DMS53 treated with DMSO at 0.1 percent for 48 hours (cell line): ENCODE results near the gene ALPK1.
"Not testable (repeated sequence)": the region's sequence is repeated elsewhere in the genome, so short reads cannot be mapped to it uniquely, and the experiment has no call there.

Experiments
- DNase-seq: peaks from one replicate; lab custom pipeline; 2025; ENCODE audit not compliant: unreplicated experiment; lab: John Stamatoyannopoulos, UW

ALPK1 gene

DNA sequence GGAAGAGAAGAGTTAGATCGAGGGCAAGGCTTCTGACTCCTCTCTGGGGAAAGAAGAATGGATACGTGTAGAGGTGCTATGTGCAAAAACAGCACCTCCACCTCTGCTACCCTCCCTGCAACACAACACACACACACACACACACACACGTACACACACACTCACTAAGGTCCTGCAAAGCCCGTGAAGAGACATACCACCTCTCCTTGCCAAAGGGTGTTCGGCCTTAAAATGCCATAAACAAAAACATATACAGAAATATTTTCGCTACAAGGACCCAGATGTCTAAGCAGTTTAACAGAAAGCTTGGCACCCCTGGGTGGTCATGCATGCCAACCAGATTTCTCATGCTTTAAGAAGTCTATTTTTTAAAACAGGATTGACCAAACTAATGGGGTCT, 13.0 kb upstream of the ALPK1 start:
- no peak for DNase-seq

DNA sequence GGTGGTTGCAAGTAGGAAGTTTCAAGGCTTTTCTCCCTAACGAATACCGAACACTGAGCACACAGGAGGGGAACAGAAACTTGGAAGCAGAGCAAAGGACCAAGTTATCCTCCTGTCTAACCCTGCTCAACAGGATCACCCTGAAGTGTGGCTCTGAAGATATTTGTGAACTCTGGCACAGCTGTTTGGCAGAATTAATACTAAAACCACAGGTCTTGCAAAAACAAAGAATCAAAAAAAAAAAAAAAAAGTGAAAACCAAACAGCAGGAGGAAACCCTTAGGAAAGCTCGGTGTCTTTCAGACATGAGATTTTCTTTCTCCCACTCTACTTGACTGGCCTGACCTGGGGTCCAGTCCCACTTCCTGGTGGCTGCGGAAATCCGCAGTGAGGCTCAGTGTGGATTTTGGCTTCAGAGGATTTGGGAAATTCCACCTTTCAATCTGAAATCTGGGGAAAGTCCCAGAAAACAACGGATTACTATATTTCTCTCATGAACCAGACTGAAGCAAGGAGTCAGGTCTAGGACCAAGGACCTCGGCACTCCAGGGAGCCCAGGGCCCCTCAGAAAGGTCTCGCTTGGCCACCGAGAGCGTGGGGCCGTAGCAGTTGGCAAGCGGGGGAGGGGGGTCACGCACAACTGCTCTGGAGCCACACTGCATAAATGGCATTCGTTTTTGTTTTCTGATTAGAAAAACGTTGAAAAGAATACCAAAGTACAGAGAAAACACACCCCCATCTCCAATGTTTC, 12.3 kb upstream of the ALPK1 start:
- no peak for DNase-seq

DNA sequence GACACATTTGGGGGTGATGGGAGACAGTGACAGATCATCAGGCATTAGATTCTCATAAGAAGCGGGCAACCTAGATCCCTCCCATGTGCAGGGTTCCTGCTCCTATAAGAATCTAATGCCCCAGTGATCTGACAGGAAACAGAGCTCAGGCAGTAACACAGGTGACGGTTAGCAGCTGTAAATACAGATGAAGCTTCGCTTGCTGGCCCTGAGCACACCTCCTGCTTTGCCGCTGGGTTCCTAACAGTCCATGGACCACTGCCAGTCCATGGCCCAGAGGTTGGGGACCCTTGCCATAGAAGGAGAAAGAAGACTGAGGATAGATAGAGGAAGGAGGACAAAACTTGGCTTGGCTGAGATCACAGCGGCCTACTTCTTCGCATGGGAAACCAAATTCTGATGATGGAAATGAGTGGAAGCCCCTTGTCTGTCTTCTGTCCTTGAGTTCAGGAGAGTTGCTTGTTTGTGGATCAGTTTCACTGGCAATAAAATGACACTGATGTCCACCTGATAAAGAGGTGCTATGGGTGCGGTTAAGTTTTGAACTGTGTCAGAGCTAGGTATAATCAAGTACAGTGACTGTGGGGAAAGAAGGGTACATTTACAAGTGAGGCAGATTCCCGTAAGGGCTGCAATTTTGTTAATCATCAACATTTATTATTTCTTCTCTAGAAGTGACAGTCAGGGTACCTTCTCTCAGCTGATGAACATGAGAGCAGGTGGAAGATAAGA, 9.7 kb upstream of the ALPK1 start:
- no peak for DNase-seq

DNA sequence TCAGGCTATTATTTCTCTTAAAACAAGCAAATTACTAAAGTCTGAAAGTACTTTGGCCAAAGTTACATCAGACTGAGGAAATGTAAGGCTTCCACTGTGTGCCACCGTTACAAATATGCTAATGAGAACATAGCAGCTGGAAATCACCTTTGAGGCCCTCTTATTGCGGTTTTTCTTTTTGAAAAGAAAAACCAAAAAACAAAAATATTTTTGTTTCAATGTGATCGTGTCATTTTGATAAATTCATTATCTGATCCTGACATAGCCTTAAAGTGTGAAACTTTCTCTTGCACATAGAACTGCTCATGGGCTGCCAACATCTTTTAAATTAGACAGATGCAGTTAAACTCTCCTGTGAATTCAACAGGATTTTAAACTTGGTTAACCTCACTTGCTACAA, 8.7 kb upstream of the ALPK1 start:
- no peak for DNase-seq

DNA sequence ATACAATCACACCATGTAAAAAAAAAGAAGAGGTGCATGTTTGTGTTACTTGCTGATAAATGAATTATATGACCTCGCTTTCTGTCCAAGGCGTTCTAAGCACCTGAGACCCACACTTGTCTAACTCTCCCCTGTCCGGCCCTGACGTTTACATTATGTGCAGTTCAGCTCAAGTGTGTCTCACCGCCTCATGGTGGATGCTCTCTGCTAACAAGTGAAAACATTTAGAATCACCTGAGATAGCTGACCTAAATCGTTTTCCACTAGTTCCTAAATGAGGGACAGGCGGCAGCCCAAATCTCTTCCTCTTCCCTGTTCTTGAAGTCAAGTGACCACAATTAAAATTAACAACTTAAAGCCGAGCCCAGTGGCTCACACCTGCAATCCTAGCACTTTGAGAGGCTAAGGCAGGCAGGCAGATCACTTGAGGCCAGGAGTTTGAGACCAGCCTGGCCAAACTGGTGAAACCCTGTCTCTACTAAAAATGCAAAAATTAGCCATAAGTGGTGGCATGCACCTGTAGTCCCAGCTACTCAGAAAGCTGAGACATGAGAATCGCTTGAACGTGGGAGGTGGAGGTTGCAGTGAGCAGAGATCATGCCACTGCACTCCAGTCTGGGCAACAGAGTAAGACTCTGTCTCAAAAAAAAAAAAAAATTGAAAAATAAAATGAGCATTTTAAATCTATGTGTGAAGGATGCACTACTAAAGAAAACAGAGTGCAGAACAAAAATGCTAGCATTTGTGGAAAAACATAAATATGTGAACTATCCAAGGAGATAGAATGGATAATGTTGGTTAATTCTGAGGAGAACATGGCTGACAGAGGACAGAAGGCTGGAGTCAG, 7.5 kb upstream of the ALPK1 start:
- DNase-seq = no peak

DNA sequence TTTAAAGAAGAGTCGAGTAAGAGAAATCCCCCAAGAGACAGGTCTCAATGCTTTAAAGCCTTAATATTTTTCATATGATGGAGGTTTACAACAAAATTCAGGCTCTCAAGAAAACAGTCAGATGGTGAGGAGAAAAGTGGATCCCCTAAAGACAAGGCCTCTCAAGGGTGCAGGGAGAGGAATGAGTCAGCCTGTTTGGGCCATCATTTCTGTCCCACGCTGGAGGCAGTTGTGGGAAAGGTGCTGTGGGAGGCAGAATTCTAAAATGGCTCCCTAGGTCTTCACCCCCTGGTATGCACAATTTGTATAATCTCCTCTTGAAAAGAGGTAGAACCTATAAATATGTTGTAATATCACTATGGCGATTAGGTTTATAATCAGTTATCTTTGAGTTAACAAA, 6.8 kb upstream of the ALPK1 start:
- DNase-seq = no peak

DNA sequence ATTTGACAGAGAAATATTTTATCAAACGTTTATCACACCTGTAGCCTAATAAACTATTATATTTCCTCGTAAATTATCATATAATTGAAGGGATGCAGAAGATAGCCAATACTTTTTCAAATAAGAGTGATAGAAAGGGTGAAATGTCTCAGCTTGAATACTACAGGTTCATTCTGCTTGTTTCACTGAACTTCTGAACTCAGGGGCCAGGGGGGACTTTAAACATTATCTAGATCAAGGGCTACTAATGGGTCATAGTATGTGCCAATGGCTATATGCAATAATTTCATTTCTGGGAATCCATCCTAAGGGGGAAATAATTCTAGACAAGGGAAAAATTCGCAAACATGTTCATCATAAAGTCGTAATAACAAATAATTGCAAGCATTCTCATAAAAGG, 2.6 kb downstream of the ALPK1 start:
- no peak for DNase-seq

DNA sequence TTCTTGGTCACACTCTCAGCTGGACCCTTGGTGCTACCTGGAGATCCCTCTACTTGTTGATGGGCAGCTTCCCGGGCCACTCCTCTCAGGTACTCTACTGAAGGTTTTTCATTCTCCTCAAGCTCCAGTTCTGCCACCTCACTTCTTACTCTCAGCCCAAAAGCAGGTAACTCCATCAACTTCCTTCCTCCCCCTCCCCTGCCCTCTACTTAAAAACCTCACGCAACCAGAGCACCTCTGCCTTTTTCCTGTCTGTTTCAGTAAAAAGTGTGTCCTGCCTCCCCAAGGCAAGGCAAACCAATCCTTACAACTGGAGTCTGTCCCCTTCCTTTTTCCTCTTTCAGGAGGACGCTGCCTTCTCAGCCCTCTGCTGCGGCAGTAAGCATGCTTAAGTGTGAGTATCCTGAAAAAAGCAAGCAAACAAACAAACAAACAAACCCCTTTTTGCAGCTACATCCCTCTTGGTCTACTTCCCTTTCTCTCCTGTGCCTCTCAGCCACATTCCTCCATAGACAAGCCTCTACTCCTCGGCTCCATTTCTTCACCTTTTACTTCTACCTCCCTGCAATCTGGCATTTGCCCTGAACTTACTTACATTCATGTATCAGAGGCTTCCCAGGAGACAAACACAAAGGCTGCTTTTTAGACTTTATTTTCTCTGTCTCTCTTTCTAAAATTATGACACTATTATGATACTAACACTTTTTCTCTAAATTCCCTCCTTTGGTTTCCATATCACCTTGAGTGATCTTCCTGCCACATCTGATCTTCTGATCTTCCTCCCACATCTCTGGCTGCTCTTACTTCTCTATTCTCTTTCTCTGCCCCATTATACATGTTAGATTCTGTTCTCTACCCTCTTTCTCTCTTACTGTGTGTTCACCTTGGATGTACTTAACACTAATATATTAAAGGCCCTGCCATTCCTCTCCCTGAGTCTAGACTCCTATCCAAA, 5.4 kb downstream of the ALPK1 start:
- DNase-seq = no peak

DNA sequence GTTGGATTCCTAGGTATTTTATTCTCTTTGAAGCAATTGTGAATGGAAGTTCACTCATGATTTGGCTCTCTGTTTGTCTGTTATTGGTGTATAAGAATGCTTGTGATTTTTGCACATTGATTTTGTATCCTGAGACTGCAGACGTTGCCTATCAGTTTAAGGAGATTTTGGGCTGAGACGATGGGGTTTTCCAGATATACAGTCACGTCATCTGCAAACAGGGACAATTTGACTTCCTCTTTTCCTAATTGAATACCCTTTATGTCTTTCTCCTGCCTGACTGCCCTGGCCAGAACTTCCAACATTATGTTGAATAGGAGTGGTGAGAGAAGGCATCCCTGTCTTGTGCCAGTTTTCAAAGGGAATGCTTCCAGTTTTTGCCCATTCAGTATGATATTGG, 8.3 kb downstream of the ALPK1 start:
- DNase-seq = not testable (repeated sequence)

DNA sequence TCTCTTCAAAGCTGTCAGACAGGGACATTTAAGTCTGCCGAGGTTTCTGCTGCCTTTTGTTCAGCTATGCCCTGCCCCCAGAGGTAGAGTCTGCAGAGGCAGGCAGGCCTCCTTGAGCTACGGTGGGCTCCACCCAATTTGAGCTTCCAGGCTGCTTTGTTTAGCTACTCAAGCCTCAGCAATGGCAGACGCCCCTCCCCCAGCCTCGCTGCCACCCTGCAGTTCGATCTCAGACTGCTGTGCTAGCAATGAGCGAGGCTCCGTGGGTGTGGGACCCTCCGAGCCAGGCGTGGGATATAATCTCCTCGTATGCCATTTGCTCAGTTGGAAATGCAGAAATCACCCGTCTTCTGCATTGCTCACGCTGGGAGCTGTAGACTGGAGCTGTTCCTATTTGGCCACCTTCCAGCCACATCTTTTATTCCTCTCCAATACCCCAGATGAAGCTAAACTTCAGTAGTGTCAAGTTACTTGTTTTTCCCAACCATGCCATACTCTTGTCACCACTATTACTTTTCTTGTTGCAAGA, 12.2 kb downstream of the ALPK1 start:
- DNase-seq = not testable (repeated sequence)

DNA sequence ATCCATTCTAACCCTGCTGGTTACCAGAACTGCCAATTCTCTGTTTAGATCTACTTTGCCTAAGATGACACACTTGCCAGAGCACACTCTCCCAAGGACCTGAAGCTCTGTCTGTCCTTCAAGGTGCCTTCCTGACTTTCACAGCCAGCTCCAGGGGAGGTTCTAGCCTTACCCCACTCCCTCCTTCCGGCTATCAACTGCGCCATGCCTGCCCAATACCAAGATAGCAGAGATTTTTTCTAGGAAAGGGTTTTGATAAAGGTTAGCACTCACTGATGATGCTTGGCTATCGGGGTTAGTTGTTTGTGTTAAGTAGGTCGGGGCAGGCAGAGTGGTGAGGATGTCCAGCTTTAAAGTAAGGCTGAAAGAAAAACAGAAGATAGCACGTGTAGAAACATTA, 14.3 kb downstream of the ALPK1 start:
- no peak for DNase-seq

DNA sequence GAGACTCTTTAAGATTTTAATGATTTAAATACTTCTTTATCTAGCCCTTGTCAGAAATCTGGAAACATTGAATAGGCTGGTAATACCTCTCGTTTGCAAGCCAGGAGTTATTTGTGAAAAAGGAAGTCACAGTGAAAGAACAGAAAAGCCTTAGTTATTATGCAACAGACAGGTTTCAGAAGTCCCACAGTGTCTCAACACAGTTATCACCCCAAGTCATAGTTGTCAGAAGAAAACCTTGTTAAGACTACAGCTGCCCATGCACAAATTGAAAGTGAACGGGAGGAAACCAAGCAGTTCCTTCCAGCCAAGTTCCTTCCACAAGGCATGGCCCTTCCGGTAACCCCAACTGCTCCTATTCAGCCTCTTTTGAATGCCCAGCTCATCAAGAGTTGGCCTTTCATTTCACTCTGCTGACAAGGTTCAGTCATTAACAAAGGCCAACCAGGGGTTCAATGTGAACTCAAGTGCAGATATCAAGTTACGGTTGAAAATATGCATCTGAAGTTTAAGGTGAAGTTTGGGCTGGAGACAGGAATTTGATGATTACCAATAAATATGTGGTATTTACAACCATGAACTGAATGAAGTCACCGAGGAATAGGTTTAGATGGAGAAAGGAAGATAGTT, 15.6 kb downstream of the ALPK1 start:
- DNase-seq = no peak

DNA sequence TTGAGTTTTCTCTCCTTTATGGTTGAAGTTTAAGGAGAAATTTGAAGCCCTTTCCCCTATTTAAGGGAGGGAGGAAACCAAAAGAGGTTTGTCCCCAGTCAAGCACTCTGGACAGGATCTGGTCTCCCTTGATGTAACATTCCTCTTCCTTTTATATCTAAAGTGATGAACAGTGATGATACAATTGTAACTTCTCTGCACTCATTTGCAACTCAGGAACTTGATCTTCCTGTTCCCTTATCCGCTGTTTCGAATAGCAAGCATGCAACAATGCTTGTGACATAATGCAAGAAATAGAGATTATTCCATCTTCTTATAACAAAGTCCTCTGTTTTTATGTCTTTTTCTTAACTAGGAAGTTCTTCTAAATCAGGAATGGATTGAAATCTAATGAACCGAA, 18.3 kb downstream of the ALPK1 start:
- DNase-seq = no peak

DNA sequence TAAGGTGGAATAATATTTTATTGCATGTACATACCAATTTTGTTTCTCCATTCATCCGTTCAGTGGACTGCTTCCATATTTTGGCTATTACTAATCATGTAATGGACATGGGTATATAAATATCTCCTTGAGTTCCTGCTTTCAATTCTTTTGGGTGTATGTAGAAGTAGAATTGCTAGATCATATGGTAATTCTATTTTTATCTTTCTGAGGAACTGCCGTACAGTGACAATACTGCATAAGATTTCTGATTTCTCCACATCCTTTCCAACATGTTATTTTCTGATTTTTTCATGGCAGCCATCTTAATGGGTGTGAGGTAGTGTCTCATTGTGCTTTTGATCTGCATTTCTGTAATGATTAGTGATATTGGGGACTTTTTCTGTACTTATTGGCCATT, 19.2 kb downstream of the ALPK1 start:
- no peak for DNase-seq

DNA sequence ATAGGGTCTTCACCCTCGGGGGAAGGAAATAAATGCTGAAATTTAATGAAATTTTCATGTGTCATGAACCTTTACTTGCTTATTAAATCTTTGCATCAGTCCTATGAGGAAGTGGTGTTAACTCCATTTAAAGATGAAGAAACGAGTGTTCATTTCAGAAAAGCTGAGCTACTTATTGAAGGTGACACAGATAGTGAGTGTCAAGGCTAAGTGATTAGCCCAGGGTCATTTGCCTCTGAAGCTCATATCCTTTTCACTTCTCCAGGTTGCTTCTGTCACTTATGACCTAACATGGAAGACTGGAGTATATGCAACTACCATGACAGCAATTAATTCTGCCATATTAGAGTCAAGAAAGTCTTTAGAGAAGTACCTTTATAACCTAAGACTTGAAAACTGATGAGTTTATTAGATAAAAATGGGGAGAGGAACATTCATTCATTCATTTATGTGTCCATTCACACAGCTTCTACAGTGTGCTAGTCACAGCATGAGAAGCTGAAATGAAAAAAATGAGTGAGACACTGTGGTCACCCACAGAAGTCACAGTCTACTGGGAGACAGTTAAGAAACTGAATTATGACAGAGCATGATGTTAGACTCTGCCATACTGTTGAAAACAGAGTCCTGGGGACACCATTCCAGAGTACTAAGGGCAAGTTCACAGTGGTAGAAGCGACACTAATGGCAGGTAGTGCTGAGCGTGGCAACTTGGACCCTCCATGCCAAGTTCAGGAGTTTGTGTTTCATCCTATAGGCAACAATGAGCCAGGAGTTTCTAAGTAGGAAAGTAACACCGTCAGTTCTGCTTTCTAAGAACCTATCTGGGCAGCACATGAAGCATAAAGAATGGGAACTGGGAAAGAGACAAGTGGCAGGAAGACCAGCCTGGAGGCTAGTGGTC, 21.3 kb downstream of the ALPK1 start:
- DNase-seq = no peak

DNA sequence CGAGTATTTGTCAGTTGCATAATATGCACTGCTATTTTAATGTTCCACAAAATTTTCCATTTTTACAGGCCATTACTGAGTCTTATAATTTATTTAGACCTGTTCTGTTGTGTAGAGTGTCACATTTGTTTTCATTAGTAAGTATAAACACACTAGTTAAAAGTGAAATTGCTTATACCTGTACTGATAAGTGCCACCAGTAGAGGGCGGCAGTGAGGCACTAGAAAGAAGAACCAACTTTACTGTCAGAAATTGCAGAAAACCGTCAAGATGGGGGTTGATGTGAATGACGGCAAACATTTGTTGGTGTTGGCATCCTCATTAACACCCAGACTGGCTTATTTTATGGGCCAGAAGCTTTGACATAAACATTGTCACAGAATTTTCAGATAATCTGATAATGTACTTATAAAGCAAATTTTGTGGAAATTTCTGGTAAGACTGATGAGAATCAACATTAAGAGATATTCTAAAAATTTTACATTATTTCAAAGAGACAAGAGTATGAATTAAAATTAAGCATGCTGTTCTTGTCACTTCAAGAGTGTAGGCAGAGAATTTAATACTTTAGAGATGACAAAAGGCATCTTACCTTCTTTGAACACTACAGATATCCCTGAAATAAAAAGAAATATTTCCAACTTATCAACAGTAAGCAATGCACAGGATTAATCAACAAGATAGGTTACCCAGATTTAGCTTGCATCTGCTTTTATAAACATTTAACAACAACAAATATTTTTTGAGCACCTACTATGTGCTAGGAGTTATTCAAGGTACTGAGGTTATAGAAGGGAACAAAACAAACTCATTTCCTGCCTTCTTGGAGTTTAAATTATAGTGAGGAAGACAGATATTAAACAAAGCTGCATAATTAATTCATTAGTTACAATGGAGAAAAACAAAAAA, 24.9 kb downstream of the ALPK1 start:
- DNase-seq = peak; percentile 18

DNA sequence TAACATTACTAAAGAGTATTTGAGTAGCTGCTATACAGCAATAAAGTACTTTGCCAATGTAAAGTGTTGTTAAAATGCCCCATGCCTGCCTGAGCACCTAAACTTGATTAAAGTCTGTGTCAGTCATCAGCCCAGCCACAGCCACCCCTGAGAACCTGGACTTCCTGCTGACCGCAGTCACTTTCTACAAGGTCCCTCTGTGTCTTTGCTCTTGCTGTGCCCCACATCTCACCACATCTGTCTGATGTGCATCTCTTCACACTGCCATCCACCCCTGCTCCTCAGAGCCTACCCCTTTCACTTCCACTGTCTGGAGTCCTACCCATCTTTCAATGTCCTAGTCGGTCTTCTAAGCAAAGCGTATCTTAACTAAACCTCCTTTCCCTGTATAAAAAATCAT, 25.7 kb downstream of the ALPK1 start:
- DNase-seq = no peak

DNA sequence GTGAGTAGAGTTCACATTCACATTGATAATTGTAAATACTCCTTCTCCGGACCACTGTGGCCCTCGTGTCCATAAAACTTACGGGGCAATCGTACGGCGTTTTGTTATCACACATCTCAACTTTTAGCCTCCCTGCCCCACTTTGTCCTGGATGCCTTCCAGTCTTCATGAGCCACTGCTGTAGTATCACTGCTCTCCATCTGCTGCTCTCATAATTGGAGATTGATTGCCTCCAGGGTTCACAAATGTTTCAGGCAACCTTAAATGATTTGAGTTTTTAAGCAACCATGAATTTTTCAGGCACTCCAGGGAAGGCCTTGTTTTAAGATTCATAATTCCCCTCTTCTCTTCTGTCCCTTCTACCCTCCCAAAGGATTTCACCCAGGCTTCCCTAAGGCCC, 28.4 kb downstream of the ALPK1 start:
- no peak for DNase-seq
